K562 (cell line): ENCODE data around the gene POLR1A. TPM values are rescaled to one million over a fixed set of nuclear protein-coding genes. Genes with fewer than 3 reads are reported as not detected.

ENCODE experiments used
- ATF2 ChIP-seq: sonication (generic); formaldehyde crosslinking; IDR thresholded peaks from 2 replicates; pipeline ENCODE4 v1.8.1; 2022; ENCODE audit warnings: missing genetic modification reagents
- ATF7 ChIP-seq: fragments of 450-650 bp; IDR thresholded peaks from 2 replicates; pipeline ENCODE4 v1.7.1; 2014; ENCODE audit warnings: mild to moderate bottlenecking, moderate library complexity
- BCLAF1 ChIP-seq, 2 experiments: fragments of 450-650 bp in 1 of 2; IDR thresholded peaks; 2 replicates each; pipeline ENCODE4 v1.6.1; 2011 to 2017; ENCODE audit warnings: low read depth in 2 of 2, antibody characterized with exemption in 1 of 2, borderline replicate concordance in 1 of 2, low read length in 1 of 2, mild to moderate bottlenecking in 1 of 2, mixed read lengths in 1 of 2; ENCODE audit not compliant: control insufficient read depth in 1 of 2
- CTCFL ChIP-seq: IDR thresholded peaks from 2 replicates; pipeline ENCODE4 v1.6.1; 2011; ENCODE audit warnings: borderline replicate concordance, low read depth, mild to moderate bottlenecking, moderate library complexity, low read length; ENCODE audit not compliant: insufficient read depth, poor library complexity, severe bottlenecking
- ESRRA ChIP-seq: fragments of 450-650 bp; IDR thresholded peaks from 2 replicates; pipeline ENCODE4 v1.6.1; 2014; ENCODE audit warnings: low read depth, mild to moderate bottlenecking, moderate library complexity, borderline replicate concordance
- FUS ChIP-seq: fragments of 200-400 bp; formaldehyde crosslinking; optimal IDR thresholded peaks from 2 replicates; pipeline ENCODE3; 2017; ENCODE audit warnings: low read depth, low read length
- HMBOX1 ChIP-seq: sonication (generic); IDR thresholded peaks from 2 replicates; pipeline ENCODE4 v1.6.1; 2016
- KAT2B ChIP-seq: IDR thresholded peaks from one replicate; pipeline ENCODE4 v1.6.1; 2012; ENCODE audit warnings: low read depth, mild to moderate bottlenecking, control low read depth, inconsistent platforms, low read length, moderate library complexity
- RERE ChIP-seq: sonication (generic); formaldehyde crosslinking; IDR thresholded peaks from 2 replicates; pipeline ENCODE4 v1.8.0; 2023; ENCODE audit warnings: missing genetic modification reagents, mild to moderate bottlenecking, borderline replicate concordance
- polyA plus RNA-seq, 8 experiments: library from polyadenylated mRNA; depleted of rRNA in 4 of 8; stranded (reverse) in 5 of 8; unstranded in 3 of 8; fragments of >200 nt; fragmentation: Nextera tagmentation in 2 of 8; fragmentation: Illumina TruSeq in 1 of 8; extraction: Ambion mirVana in 2 of 8; extraction: Trizol in 1 of 8; gene quantifications; 2 replicates each; pipeline versions ENCODE4 v1.2.1 to v1.2.3, GENCODE V29; 2011 to 2014; ENCODE audit warnings: inconsistent platforms in 1 of 8, missing spikeins in 1 of 8
- total RNA-seq, 7 experiments: library from RNA; depleted of rRNA in 6 of 7; stranded (reverse); fragments of >200 nt in 6 of 7; fragmentation: Illumina TruSeq in 2 of 7; extraction: Trizol in 2 of 7; gene quantifications; 2 replicates each; pipeline versions ENCODE4 v1.2.1 to v1.2.3, GENCODE V29; 2011 to 2021; ENCODE audit warnings: low replicate concordance in 1 of 7

Gene POLR1A
- total and polyA plus RNA-seq, 9 of the 15 experiments (the other 6 are each of a cell fraction or from before 2014, with no cell fraction given): 3.0 to 72.1 (median 21.8) TPM

GRCh38 chr2:86105252-86105968, at the start of gene POLR1A (continued):
- TF ChIP-seq RERE (CRISPR knock-in tag) (no peak), CTCFL (peak; percentile 2), KAT2B (no peak), BCLAF1 (IDR thresholded peaks at IDR 0.05; ENCODE audit: borderline replicate concordance in 1 of 2, control insufficient read depth in 1 of 2, low read depth in 2 of 2, low read length in 1 of 2) (no peak), FUS (no peak), ESRRA (no peak; the same call in 1 of the 2 replicates), HMBOX1 (0 out of 2 replicates have a peak, but pooled peaks have one; percentile 40), ATF7 (no peak), ATF2 (CRISPR knock-in tag) (no peak)
